Bone marrow (tissue), 2 donors: ENCODE data around the gene PDRG1.
"Not testable (repeated sequence)": the region's sequence is repeated elsewhere in the genome, so short reads cannot be mapped to it uniquely, and the experiment has no call there.

Experiments used
- DNase-seq, 2 donors: peaks; one replicate each; lab custom pipeline; 2025; lab: John Stamatoyannopoulos, UW

The PDRG1 gene

GRCh38 chr20:31966991-31967655 is 15.3 kb upstream of the PDRG1 start:
- no peak for DNase-seq

GRCh38 chr20:31963889-31964288 is 12.0 kb upstream of the PDRG1 start:
- DNase-seq, result no peak

GRCh38 chr20:31962761-31963160 is 10.9 kb upstream of the PDRG1 start:
- DNase-seq, result no peak

GRCh38 chr20:31956556-31957526 is 5.0 kb upstream of the PDRG1 start:
- DNase-seq, result no peak

GRCh38 chr20:31954500-31954899 is 2.7 kb upstream of the PDRG1 start:
- no peak for DNase-seq

GRCh38 chr20:31953556-31954148 is 1.8 kb upstream of the PDRG1 start:
- no peak for DNase-seq

- no peak for DNase-seq
These were observed 680 bp downstream of the PDRG1 start for GRCh38 chr20:31951203-31951529.

GRCh38 chr20:31949877-31950646 is 1.8 kb downstream of the PDRG1 start:
- no peak for DNase-seq

GRCh38 chr20:31948008-31948407 is 3.8 kb downstream of the PDRG1 start:
- no peak for DNase-seq

- DNase-seq, result no peak
These were observed 6.1 kb downstream of the PDRG1 start for GRCh38 chr20:31945785-31946184.

GRCh38 chr20:31945319-31945718 is 6.5 kb downstream of the PDRG1 start:
- DNase-seq, result no peak

- no peak for DNase-seq
These were observed 8.8 kb downstream of the PDRG1 start for GRCh38 chr20:31943052-31943471.

- no peak for DNase-seq
These were observed 12.2 kb downstream of the PDRG1 start for GRCh38 chr20:31939661-31940060.

GRCh38 chr20:31937820-31938219 is 14.0 kb downstream of the PDRG1 start:
- no peak for DNase-seq

GRCh38 chr20:31936420-31936819 is 15.4 kb downstream of the PDRG1 start:
- no peak for DNase-seq

GRCh38 chr20:31934968-31935764 is 16.7 kb downstream of the PDRG1 start:
- no peak for DNase-seq

GRCh38 chr20:31934491-31934890 is 17.4 kb downstream of the PDRG1 start:
- no peak for DNase-seq

- DNase-seq, result no peak
These were observed 18.1 kb downstream of the PDRG1 start for GRCh38 chr20:31933698-31934097.

GRCh38 chr20:31930779-31931178 is 21.1 kb downstream of the PDRG1 start:
- no peak for DNase-seq

GRCh38 chr20:31929631-31930030 is 22.2 kb downstream of the PDRG1 start:
- DNase-seq, result not testable (repeated sequence)

- DNase-seq, result no peak
These were observed 24.2 kb downstream of the PDRG1 start for GRCh38 chr20:31927627-31928159.
